Liver (tissue), 9 donors: Measurements from ENCODE around the gene ACBD3. TPM values are rescaled to one million over a fixed set of nuclear protein-coding genes. Genes with fewer than 3 reads are reported as not detected.

Experiments used
- DNase-seq: peaks from one replicate; pipeline ENCODE4 v3.0.0-alpha.2; 2017; ENCODE audit warnings: low spot score
- H3K27ac ChIP-seq, 2 donors: one replicate each; pipeline ENCODE4 v1.7.0; 2013; ENCODE audit warnings: inconsistent platforms in 2 of 2, low read length in 2 of 2, control low read depth in 1 of 2, low read depth in 1 of 2, mild to moderate bottlenecking in 1 of 2
- H3K27me3 ChIP-seq, 4 donors: one replicate each; pipeline versions ENCODE4 v1.6.1 to v1.7.0; 2013; ENCODE audit warnings: low read length in 3 of 4, inconsistent platforms in 1 of 4, mild to moderate bottlenecking in 1 of 4, moderate library complexity in 1 of 4; ENCODE audit not compliant: control insufficient read depth in 4 of 4, insufficient read depth in 4 of 4
- H3K36me3 ChIP-seq, 4 donors: one replicate each; pipeline versions ENCODE4 v1.6.1 to v1.7.0; 2013; ENCODE audit warnings: low read length in 3 of 4, mild to moderate bottlenecking in 3 of 4, low read depth in 1 of 4, moderate library complexity in 1 of 4; ENCODE audit not compliant: control insufficient read depth in 4 of 4, insufficient read depth in 3 of 4
- H3K4me1 ChIP-seq, 4 donors: one replicate each; pipeline versions ENCODE4 v1.6.1 to v1.7.0; 2013; ENCODE audit warnings: low read length in 3 of 4, mild to moderate bottlenecking in 3 of 4, moderate library complexity in 1 of 4; ENCODE audit not compliant: control insufficient read depth in 4 of 4, insufficient read depth in 4 of 4
- H3K4me3 ChIP-seq, 3 donors: one replicate each; pipeline versions ENCODE4 v1.6.1 to v1.7.0; 2013; ENCODE audit warnings: low read length in 3 of 3, control low read depth in 1 of 3, low read depth in 1 of 3, mild to moderate bottlenecking in 1 of 3
- H3K9ac ChIP-seq, 2 donors: one replicate each; pipeline ENCODE4 v1.7.0; 2013; ENCODE audit warnings: low read length in 2 of 2, mild to moderate bottlenecking in 2 of 2, moderate library complexity in 2 of 2, control low read depth in 1 of 2, low read depth in 1 of 2
- H3K9me3 ChIP-seq, 4 donors: one replicate each; pipeline versions ENCODE4 v1.6.1 to v1.7.0; 2013; ENCODE audit warnings: low read length in 3 of 4; ENCODE audit not compliant: control insufficient read depth in 4 of 4
- EGR1 ChIP-seq, 2 donors: IDR thresholded peaks; 2 replicates each; pipeline ENCODE4 v1.6.1; 2016 to 2018; ENCODE audit warnings: antibody characterized with exemption in 2 of 2, low read depth in 2 of 2
- FOXA2 ChIP-seq: IDR thresholded peaks from 2 replicates; pipeline ENCODE4 v1.6.1; 2016; ENCODE audit warnings: antibody characterized with exemption
- GABPA ChIP-seq, 2 donors: IDR thresholded peaks in 1 of 2; conservative IDR thresholded peaks in 1 of 2; 2 replicates each; pipeline ENCODE4 v1.6.1; 2016; ENCODE audit warnings: antibody characterized with exemption in 2 of 2, mild to moderate bottlenecking in 1 of 2, moderate library complexity in 1 of 2
- HNF4A ChIP-seq, 2 donors: conservative IDR thresholded peaks; 2 replicates each; pipeline ENCODE4 v1.6.1; 2016; ENCODE audit warnings: antibody characterized with exemption in 2 of 2, mild to moderate bottlenecking in 2 of 2
- HNF4G ChIP-seq: IDR thresholded peaks from 2 replicates; pipeline ENCODE4 v1.6.1; 2016; ENCODE audit warnings: antibody characterized with exemption
- JUND ChIP-seq, 2 donors: IDR thresholded peaks; 2 replicates each; pipeline ENCODE4 v1.6.1; 2016; ENCODE audit warnings: antibody characterized with exemption in 2 of 2
- NR2F2 ChIP-seq: IDR thresholded peaks from 2 replicates; pipeline ENCODE4 v1.6.1; 2016; ENCODE audit warnings: antibody characterized with exemption
- RAD21 ChIP-seq, 2 donors: IDR thresholded peaks; 2 replicates each; pipeline ENCODE4 v1.6.1; 2016; ENCODE audit warnings: antibody characterized with exemption in 2 of 2, mild to moderate bottlenecking in 2 of 2
- YY1 ChIP-seq: IDR thresholded peaks from 2 replicates; pipeline ENCODE4 v1.6.1; 2016; ENCODE audit warnings: antibody characterized with exemption, mild to moderate bottlenecking
- WGBS: extraction: QIAGEN DNeasy Blood & Tissue Kit; methylation state at CpG from one replicate; pipeline ENCODE4 v1.1.7; 2013; 5-methylcytosine and 5-hydroxymethylcytosine counted together
- polyA plus RNA-seq, 2 donors: library from polyadenylated mRNA; stranded (reverse) in 1 of 2; unstranded in 1 of 2; fragments of 200-250 nt in 1 of 2; fragments of >200 nt in 1 of 2; fragmentation: Nextera tagmentation in 1 of 2; extraction: Ambion mirVana in 1 of 2; gene quantifications; one replicate each; pipeline versions ENCODE4 v1.2.1 to v1.2.3, GENCODE V29; 2013 to 2015
- total RNA-seq, 2 donors: library from RNA; depleted of rRNA; stranded (reverse); fragments of >200 nt; gene quantifications; one replicate each; pipeline ENCODE4 v1.2.3, GENCODE V29; 2014
- TF ChIP-seq, protein P1 (sequence below): fragments of 150-350 bp; IDR thresholded peaks from 2 replicates; pipeline ENCODE4 v1.5.1; 2017; ENCODE audit warnings: improper control_type of control experiment, low read depth, low read length; ENCODE audit not compliant: missing input control
- TF ChIP-seq, protein P2 (sequence below): IDR thresholded peaks from 2 replicates; pipeline ENCODE4 v1.6.1; 2016; ENCODE audit warnings: antibody characterized with exemption
- TF ChIP-seq, protein P3 (sequence below): IDR thresholded peaks from 2 replicates; pipeline ENCODE4 v1.6.1; 2016; ENCODE audit warnings: antibody characterized with exemption
- TF ChIP-seq, protein P4 (sequence below): IDR thresholded peaks from 2 replicates; pipeline ENCODE4 v1.6.1; 2016; ENCODE audit warnings: antibody characterized with exemption, mild to moderate bottlenecking
- donor health status: healthy.
- donor health status: healthy.
- donor health status: healthy.
- donor health status: healthy.
- donor health status: healthy.

The ACBD3 gene
- total and polyA plus RNA-seq, 4 donors: 9.0 to 26.9 (median 14.1) TPM

DNA sequence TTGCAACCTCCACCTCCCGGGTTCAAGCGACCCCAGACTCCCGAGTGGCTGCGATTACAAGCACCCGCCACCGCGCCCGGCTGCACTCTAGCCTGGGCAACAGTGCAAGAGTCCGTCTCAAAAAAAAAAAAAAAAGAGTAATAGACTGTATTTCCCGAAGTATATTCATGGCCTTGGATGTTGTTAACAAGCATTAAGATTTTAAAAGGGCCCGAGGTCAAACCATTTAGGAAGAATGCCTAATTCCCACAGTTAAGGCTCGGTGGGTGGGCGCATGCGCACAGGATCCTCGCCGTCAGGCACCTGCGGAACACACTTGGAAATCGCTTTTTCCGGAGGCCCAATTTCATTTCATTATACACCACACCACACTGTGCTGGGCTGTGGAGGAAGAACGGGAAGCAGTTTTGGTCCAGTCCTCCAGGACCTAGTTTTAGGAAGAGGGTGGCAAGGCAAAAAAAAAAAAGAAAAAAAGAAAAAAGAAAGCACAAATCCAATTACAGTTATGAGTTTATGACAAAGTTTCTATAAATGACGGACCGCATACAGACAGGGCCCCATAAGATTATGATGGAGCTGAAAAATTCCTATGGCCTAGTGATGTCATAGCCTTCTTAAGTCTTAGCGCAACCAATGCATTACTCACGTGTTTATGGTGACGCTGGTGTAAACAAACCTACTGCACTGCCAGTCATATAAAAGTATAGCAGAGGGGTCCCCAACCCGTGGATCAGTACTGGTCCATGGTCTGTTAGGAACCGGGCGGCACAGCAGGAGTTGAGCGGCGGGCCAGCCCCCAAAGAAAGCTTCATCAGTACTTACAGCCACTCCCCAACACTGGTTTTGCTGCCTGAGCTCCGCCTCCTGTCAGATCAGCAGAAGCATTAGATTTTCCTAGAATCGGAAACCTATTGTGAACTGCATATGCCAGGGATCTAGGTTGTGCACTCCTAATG is 85.8 kb downstream of the ACBD3 start:
- no peaks in the 10 kb centered on the region for H3K9me3 ChIP-seq
- H3K27me3 ChIP-seq: no peaks in the 10 kb centered on the region
- H3K36me3 ChIP-seq: no peaks in the 10 kb centered on the region
- 14% methylated on average over 32 of the region's 32 CpGs for WGBS
- DNase-seq: no peak
- H3K9ac ChIP-seq: peak overlapping the region; percentile 43 to 56
- peaks cover 0 to 11% (median 5%) of the 10 kb centered on the region in 4 donors for H3K4me1 ChIP-seq
- H3K4me3 ChIP-seq: peak overlapping the region; percentile 44 to 54 (median 53)
- H3K27ac ChIP-seq: no peak overlapping the region
- TF ChIP-seq HNF4G (no peak), RAD21 (IDR thresholded peaks at IDR 0.05) (no peak), GABPA (IDR thresholded peaks at IDR 0.05 in 1 of 2, conservative IDR thresholded peaks at IDR 0.05 in 1 of 2) (no peak), FOXA2 (no peak), YY1 (no peak)
- TF ChIP-seq, protein P1, sequence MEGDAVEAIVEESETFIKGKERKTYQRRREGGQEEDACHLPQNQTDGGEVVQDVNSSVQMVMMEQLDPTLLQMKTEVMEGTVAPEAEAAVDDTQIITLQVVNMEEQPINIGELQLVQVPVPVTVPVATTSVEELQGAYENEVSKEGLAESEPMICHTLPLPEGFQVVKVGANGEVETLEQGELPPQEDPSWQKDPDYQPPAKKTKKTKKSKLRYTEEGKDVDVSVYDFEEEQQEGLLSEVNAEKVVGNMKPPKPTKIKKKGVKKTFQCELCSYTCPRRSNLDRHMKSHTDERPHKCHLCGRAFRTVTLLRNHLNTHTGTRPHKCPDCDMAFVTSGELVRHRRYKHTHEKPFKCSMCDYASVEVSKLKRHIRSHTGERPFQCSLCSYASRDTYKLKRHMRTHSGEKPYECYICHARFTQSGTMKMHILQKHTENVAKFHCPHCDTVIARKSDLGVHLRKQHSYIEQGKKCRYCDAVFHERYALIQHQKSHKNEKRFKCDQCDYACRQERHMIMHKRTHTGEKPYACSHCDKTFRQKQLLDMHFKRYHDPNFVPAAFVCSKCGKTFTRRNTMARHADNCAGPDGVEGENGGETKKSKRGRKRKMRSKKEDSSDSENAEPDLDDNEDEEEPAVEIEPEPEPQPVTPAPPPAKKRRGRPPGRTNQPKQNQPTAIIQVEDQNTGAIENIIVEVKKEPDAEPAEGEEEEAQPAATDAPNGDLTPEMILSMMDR: peak; percentile 10
- TF ChIP-seq, protein P2, sequence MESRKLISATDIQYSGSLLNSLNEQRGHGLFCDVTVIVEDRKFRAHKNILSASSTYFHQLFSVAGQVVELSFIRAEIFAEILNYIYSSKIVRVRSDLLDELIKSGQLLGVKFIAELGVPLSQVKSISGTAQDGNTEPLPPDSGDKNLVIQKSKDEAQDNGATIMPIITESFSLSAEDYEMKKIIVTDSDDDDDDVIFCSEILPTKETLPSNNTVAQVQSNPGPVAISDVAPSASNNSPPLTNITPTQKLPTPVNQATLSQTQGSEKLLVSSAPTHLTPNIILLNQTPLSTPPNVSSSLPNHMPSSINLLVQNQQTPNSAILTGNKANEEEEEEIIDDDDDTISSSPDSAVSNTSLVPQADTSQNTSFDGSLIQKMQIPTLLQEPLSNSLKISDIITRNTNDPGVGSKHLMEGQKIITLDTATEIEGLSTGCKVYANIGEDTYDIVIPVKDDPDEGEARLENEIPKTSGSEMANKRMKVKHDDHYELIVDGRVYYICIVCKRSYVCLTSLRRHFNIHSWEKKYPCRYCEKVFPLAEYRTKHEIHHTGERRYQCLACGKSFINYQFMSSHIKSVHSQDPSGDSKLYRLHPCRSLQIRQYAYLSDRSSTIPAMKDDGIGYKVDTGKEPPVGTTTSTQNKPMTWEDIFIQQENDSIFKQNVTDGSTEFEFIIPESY: no peak
- TF ChIP-seq, protein P3, sequence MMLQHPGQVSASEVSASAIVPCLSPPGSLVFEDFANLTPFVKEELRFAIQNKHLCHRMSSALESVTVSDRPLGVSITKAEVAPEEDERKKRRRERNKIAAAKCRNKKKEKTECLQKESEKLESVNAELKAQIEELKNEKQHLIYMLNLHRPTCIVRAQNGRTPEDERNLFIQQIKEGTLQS: no peak
- TF ChIP-seq, protein P4, sequence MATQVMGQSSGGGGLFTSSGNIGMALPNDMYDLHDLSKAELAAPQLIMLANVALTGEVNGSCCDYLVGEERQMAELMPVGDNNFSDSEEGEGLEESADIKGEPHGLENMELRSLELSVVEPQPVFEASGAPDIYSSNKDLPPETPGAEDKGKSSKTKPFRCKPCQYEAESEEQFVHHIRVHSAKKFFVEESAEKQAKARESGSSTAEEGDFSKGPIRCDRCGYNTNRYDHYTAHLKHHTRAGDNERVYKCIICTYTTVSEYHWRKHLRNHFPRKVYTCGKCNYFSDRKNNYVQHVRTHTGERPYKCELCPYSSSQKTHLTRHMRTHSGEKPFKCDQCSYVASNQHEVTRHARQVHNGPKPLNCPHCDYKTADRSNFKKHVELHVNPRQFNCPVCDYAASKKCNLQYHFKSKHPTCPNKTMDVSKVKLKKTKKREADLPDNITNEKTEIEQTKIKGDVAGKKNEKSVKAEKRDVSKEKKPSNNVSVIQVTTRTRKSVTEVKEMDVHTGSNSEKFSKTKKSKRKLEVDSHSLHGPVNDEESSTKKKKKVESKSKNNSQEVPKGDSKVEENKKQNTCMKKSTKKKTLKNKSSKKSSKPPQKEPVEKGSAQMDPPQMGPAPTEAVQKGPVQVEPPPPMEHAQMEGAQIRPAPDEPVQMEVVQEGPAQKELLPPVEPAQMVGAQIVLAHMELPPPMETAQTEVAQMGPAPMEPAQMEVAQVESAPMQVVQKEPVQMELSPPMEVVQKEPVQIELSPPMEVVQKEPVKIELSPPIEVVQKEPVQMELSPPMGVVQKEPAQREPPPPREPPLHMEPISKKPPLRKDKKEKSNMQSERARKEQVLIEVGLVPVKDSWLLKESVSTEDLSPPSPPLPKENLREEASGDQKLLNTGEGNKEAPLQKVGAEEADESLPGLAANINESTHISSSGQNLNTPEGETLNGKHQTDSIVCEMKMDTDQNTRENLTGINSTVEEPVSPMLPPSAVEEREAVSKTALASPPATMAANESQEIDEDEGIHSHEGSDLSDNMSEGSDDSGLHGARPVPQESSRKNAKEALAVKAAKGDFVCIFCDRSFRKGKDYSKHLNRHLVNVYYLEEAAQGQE: no peak

DNA sequence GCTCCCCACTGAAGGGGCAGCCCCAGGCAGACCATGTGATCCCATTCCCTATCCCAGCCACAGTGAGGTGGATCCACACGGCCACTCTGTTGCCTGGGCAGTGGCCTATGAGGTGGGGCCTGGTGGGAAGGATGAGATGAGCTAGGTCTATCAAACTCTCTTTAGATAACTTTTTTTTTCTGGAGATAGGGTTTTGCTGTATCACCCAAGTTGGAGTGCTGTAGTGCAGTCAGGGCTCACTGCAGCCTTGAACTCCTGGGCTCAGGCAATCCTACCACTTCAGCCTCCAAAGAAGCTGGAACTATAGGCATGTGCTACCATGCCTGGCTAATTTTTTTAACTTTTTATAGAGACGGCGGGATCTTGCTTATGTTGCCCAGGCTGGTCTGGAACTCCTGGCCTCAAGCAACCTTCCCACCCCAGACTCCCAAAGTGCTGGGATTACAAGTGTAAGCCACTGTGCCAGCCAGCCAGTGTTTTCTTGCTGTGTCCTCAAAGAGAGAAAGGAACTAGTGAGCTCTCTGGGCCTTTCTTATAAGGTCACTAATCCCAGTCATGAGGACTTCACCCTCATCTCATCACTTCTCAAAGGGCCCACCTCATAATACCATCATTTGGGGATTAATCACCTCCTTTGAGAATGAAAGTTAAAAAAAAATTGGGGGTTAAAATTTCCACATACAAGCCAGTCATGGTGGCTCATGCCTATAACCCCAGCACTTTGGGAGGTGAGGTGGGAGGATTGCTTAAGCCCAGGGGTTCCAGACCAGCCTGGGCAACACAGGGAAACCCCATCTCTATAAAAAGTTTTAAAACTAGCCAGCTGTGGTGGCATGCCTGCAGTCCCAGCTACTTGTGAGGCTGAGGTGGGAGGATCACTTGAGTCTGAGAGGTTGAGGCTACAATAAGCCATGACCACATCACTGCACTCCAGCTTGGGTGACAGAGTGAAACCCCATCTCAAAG is 87.4 kb downstream of the ACBD3 start:
- Histone ChIP-seq H3K27ac (no peak overlapping the region), H3K9ac (no peak overlapping the region), H3K4me3 (no peak overlapping the region), H3K4me1 (peaks cover 0 to 11% (median 5%) of the 10 kb centered on the region in 4 donors), H3K9me3 (no peaks in the 10 kb centered on the region), H3K36me3 (no peaks in the 10 kb centered on the region), H3K27me3 (no peaks in the 10 kb centered on the region)
- DNase-seq: no peak
- 97% methylated on average over 3 of the region's 3 CpGs for WGBS
- TF ChIP-seq EGR1 (IDR thresholded peaks at IDR 0.05; ENCODE audit: low read depth in 2 of 2) (no peak), HNF4G (no peak), NR2F2 (no peak), YY1 (no peak), JUND (IDR thresholded peaks at IDR 0.05) (no peak), HNF4A (conservative IDR thresholded peaks at IDR 0.05) (no peak), GABPA (IDR thresholded peaks at IDR 0.05 in 1 of 2, conservative IDR thresholded peaks at IDR 0.05 in 1 of 2) (no peak)
- TF ChIP-seq, protein P1: no peak
